H1 (cell line): ENCODE measurements around the gene CPLX1. TPM values are rescaled to one million over a fixed set of nuclear protein-coding genes. Genes with fewer than 3 reads are reported as not detected.

Experiments used
- CTCF ChIA-PET: fragments of 300-600 bp; sonication (Branson Sonifier 250); formaldehyde crosslinking; loops from one replicate; lab custom pipeline; 2021; ENCODE audit not compliant: partially characterized antibody; lab: Charles Lee
- POLR2A ChIA-PET: fragments of 300-600 bp; sonication (Branson Sonifier 250); formaldehyde crosslinking; loops from one replicate; lab custom pipeline; 2021; ENCODE audit warnings: inconsistent platforms; ENCODE audit not compliant: partially characterized antibody; lab: Charles Lee
- DNase-seq, 2 experiments: peaks; one replicate each; pipeline versions ENCODE4 v3.0.0 to v3.0.0-alpha.2; 2010 to 2022; ENCODE audit warnings: low spot score in 2 of 2, low read depth in 1 of 2, mixed read lengths in 1 of 2
- FAIRE-seq: peaks from 2 replicates; lab custom pipeline; 2011; peaks lifted over from hg19 to GRCh38; lab: Jason Lieb, UNC
- H2AFZ ChIP-seq: 2 replicates; pipeline ENCODE4 v1.8.1; 2012; ENCODE audit warnings: low read length, inconsistent platforms
- H2AK5ac ChIP-seq: 2 replicates; pipeline ENCODE4 v1.6.1; 2013; ENCODE audit warnings: low read depth, low read length
- H2BK120ac ChIP-seq: replicated peaks from 2 replicates; pipeline ENCODE3; 2013; ENCODE audit warnings: low read depth, low read length, inconsistent platforms
- H2BK12ac ChIP-seq: 2 replicates; pipeline ENCODE4 v1.6.1; 2013; ENCODE audit warnings: low read depth, low read length
- H2BK15ac ChIP-seq: 2 replicates; pipeline ENCODE4 v1.6.1; 2013; ENCODE audit warnings: low read length
- H2BK20ac ChIP-seq: 2 replicates; pipeline ENCODE4 v1.6.1; 2013; ENCODE audit warnings: low read length
- H2BK5ac ChIP-seq: 2 replicates; pipeline ENCODE4 v1.6.1; 2013; ENCODE audit warnings: low read depth, low read length
- H3K14ac ChIP-seq: 2 replicates; pipeline ENCODE4 v1.6.1; 2013; ENCODE audit warnings: inconsistent platforms; ENCODE audit not compliant: insufficient read length
- H3K18ac ChIP-seq: 2 replicates; pipeline ENCODE4 v1.6.1; 2013; ENCODE audit warnings: low read length; ENCODE audit errors: extremely low read depth
- H3K23ac ChIP-seq: 2 replicates; pipeline ENCODE4 v1.6.1; 2013; ENCODE audit warnings: inconsistent platforms; ENCODE audit not compliant: insufficient read length
- H3K23me2 ChIP-seq: 2 replicates; pipeline ENCODE4 v1.6.1; 2013; ENCODE audit warnings: low read depth, low read length
- H3K27ac ChIP-seq: 2 replicates; pipeline ENCODE4 v1.6.1; 2011; ENCODE audit warnings: low read depth, low read length, inconsistent platforms
- H3K27me3 ChIP-seq, 4 experiments: replicated peaks in 1 of 4; 1 replicate in 1 of 4; 2 replicates in 3 of 4; pipeline versions ENCODE4 v1.6.1 to v1.8.1; 2011 to 2013; ENCODE audit warnings: low read length in 3 of 4, mild to moderate bottlenecking in 3 of 4, inconsistent platforms in 2 of 4, mixed read lengths in 2 of 4, moderate library complexity in 1 of 4; ENCODE audit not compliant: control insufficient read depth in 3 of 4, insufficient read depth in 3 of 4; ENCODE audit errors: extremely low read depth in 1 of 4
- H3K36me3 ChIP-seq, 4 experiments: 2 replicates each; pipeline versions ENCODE4 v1.6.1 to v1.8.1; 2011 to 2013; ENCODE audit warnings: mild to moderate bottlenecking in 4 of 4, low read length in 3 of 4, moderate library complexity in 2 of 4, control low read depth in 1 of 4, inconsistent platforms in 1 of 4; ENCODE audit not compliant: insufficient read depth in 4 of 4, control insufficient read depth in 2 of 4
- H3K4ac ChIP-seq: replicated peaks from 2 replicates; pipeline ENCODE3; 2013; ENCODE audit warnings: low read length, low read depth, mixed read lengths, inconsistent platforms; ENCODE audit not compliant: insufficient read length
- H3K4me1 ChIP-seq, 4 experiments: replicated peaks in 1 of 4; 1 replicate in 1 of 4; 2 replicates in 3 of 4; pipeline versions ENCODE4 v1.6.1 to v1.8.1; 2011 to 2013; ENCODE audit warnings: low read length in 3 of 4, inconsistent platforms in 2 of 4, mixed read lengths in 1 of 4; ENCODE audit not compliant: insufficient read depth in 4 of 4, control insufficient read depth in 3 of 4
- H3K4me2 ChIP-seq, 2 experiments: 2 replicates each; pipeline versions ENCODE4 v1.6.1 to v1.8.1; 2011 to 2013; ENCODE audit warnings: low read depth in 2 of 2, low read length in 2 of 2, control low read depth in 1 of 2, inconsistent platforms in 1 of 2, mild to moderate bottlenecking in 1 of 2; ENCODE audit not compliant: insufficient read depth in 1 of 2
- H3K4me3 ChIP-seq, 4 experiments: fragments of 200-600, 300-600 bp in 1 of 4; sonication (generic), shearing (Covaris generic), sonication (Bioruptor Twin) in 1 of 4; 2 replicates each; pipeline versions ENCODE4 v1.5.1 to v1.8.1; 2011 to 2016; ENCODE audit warnings: low read length in 4 of 4, low read depth in 3 of 4, control low read depth in 2 of 4, inconsistent platforms in 2 of 4, mild to moderate bottlenecking in 2 of 4, mixed read lengths in 1 of 4, moderate library complexity in 1 of 4; ENCODE audit not compliant: insufficient read depth in 2 of 4; ENCODE audit errors: extremely low read depth in 1 of 4
- H3K56ac ChIP-seq: replicated peaks from 2 replicates; pipeline ENCODE3; 2013; ENCODE audit warnings: low read depth, mild to moderate bottlenecking, mixed read lengths, low read length, inconsistent platforms; ENCODE audit not compliant: insufficient read length
- H3K79me1 ChIP-seq: 2 replicates; pipeline ENCODE4 v1.6.1; 2013; ENCODE audit warnings: low read depth, low read length, control low read depth
- H3K79me2 ChIP-seq, 2 experiments: 2 replicates each; pipeline versions ENCODE4 v1.6.1 to v1.8.1; 2012 to 2013; ENCODE audit warnings: low read length in 2 of 2, mild to moderate bottlenecking in 2 of 2, inconsistent platforms in 1 of 2; ENCODE audit not compliant: insufficient read depth in 2 of 2, control insufficient read depth in 1 of 2
- H3K9ac ChIP-seq, 4 experiments: replicated peaks in 1 of 4; 1 replicate in 1 of 4; 2 replicates in 3 of 4; pipeline versions ENCODE4 v1.6.1 to v1.8.1; 2011 to 2013; ENCODE audit warnings: low read depth in 3 of 4, low read length in 3 of 4, control low read depth in 2 of 4, mild to moderate bottlenecking in 2 of 4, moderate library complexity in 2 of 4, inconsistent platforms in 1 of 4; ENCODE audit errors: extremely low read depth in 1 of 4
- H3K9me3 ChIP-seq, 2 experiments: 2 replicates each; pipeline versions ENCODE4 v1.6.1 to v1.8.1; 2012 to 2013; ENCODE audit warnings: mild to moderate bottlenecking in 2 of 2, moderate library complexity in 2 of 2, control low read depth in 1 of 2, inconsistent platforms in 1 of 2, low read depth in 1 of 2, low read length in 1 of 2, mixed read lengths in 1 of 2; ENCODE audit not compliant: insufficient read depth in 2 of 2
- H4K20me1 ChIP-seq, 2 experiments: replicated peaks in 1 of 2; 2 replicates each; pipeline versions ENCODE3 to v1.8.1; 2011 to 2013; ENCODE audit warnings: inconsistent platforms in 2 of 2, low read length in 2 of 2, mild to moderate bottlenecking in 1 of 2; ENCODE audit not compliant: insufficient read depth in 2 of 2, control insufficient read depth in 1 of 2
- H4K5ac ChIP-seq: 2 replicates; pipeline ENCODE4 v1.6.1; 2013; ENCODE audit warnings: low read length, low read depth, mixed read lengths, inconsistent platforms; ENCODE audit not compliant: insufficient read length
- H4K8ac ChIP-seq: 2 replicates; pipeline ENCODE4 v1.8.0; 2013; ENCODE audit warnings: mild to moderate bottlenecking, moderate library complexity, low read length, inconsistent platforms; ENCODE audit not compliant: insufficient read depth; ENCODE audit errors: extremely low read depth
- H4K91ac ChIP-seq: replicated peaks from 2 replicates; pipeline ENCODE3; 2013; ENCODE audit warnings: low read length, mixed read lengths, inconsistent platforms; ENCODE audit not compliant: insufficient read length
- WGBS, 2 experiments: shearing (Covaris generic) in 1 of 2; methylation state at CpG; one replicate each; pipeline versions ENCODE4 v1.1.6 to v1.1.7; 2013 to 2015; ENCODE audit warnings: low lambda C conversion rate in 2 of 2, mixed read lengths in 2 of 2, inconsistent platforms in 1 of 2, low coverage in 1 of 2, missing lambda C conversion rate in 1 of 2; ENCODE audit not compliant: insufficient replicate concordance in 2 of 2, insufficient coverage in 1 of 2, insufficient read length in 1 of 2; ENCODE audit errors: extremely low coverage in 1 of 2, missing lambda C conversion rate in 1 of 2; 5-methylcytosine and 5-hydroxymethylcytosine counted together
- polyA plus RNA-seq, 7 experiments: library from polyadenylated mRNA; depleted of rRNA in 3 of 7; stranded (reverse) in 5 of 7; unstranded in 2 of 7; fragments of >200 nt in 5 of 7; fragments of 200-250 nt in 2 of 7; gene quantifications; 1 replicate in 5 of 7; 2 replicates in 1 of 7; 4 replicates in 1 of 7; pipeline versions ENCODE4 v1.2.1 to v1.2.3, GENCODE V29; 2011 to 2013; ENCODE audit warnings: missing spikeins in 2 of 7, mixed read lengths in 2 of 7
- total RNA-seq: library from RNA; stranded (reverse); fragmentation: NEBNext Ultra II Directional; extraction: Animal tissue kit (Norgen Biotek cat#: 25700); gene quantifications from 2 replicates; pipeline ENCODE4 v1.2.1, GENCODE V29; 2021

Gene CPLX1
- total and polyA plus RNA-seq, 2 of the 8 experiments (the other 6 are each of a cell fraction or from before 2014, with no cell fraction given), result 0.32 to 0.56 TPM

DNA sequence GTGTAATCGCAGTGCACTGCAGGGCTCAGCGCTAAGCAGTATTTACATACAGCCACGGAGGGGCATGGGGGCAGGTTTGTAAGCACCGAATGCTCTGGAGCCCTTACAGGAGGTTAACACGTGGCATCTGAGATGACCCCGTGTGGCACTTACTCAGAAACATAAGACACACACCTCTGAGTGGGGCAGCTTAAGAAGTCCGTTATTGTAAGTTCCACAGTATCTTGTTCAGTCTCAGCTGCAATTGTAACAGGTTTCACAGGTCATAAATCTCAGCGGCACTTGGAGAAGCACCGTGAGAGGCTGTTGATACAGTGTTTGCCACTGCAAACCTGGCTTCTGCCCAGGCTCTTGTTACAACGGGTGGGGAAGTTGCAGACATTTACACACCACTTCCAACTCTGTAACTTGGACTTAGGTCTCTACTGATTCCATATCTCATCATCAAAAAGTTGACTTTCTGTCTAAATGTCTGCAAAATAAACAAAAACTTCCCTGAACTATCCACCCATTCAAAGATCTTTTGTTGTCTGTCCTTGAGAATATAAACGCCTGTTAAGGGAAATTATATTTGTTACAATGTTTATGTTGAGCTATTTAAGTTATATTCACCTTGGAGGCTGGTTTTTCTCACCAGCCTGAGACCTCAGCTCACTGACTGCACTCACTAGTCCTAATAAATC, 10.3 kb downstream of the CPLX1 start:
- CTCF ChIA-PET, result interaction anchor here (1.3 to 3.6 kb wide), 4 partner anchors 8 to 74 kb away, joined by 3 to 13 read pairs (median 12); no protein-coding TSS in a partner anchor
- no peaks in the 10 kb centered on the region for H3K79me1 ChIP-seq
- FAIRE-seq, result no peak
- WGBS, 2 experiments, result 79% methylated on average over 11 of the region's 11 CpGs; no CpG with 5 or more reads in 1 of the 2 experiments
- no peak overlapping the region for H3K27ac ChIP-seq
- H2BK120ac ChIP-seq, result no peak overlapping the region
- H3K9ac ChIP-seq, result no peak overlapping the region
- no peak overlapping the region for H3K4me3 ChIP-seq
- H3K18ac ChIP-seq, result no peak overlapping the region
- POLR2A ChIA-PET, result no interaction called here
- DNase-seq, result no peak
- no peak overlapping the region for H3K4me2 ChIP-seq
- no peak overlapping the region for H2BK20ac ChIP-seq
- H4K5ac ChIP-seq, result no peak overlapping the region
- peaks cover 2% of the 10 kb centered on the region in 2 experiments for H4K20me1 ChIP-seq
- H3K27me3 ChIP-seq, result peaks cover 7 to 73% (median 43%) of the 10 kb centered on the region in 4 experiments
- H2AFZ ChIP-seq, result no peak overlapping the region
- H3K36me3 ChIP-seq, result no peaks in the 10 kb centered on the region
- no peak overlapping the region for H4K8ac ChIP-seq
- H2BK5ac ChIP-seq, result no peak overlapping the region
- no peak overlapping the region for H3K14ac ChIP-seq
- no peak overlapping the region for H4K91ac ChIP-seq
- no peak overlapping the region for H3K4ac ChIP-seq
- no peaks in the 10 kb centered on the region for H3K4me1 ChIP-seq
- no peak overlapping the region for H2BK12ac ChIP-seq
- H3K79me2 ChIP-seq, result no peaks in the 10 kb centered on the region
- no peak overlapping the region for H3K23ac ChIP-seq
- H3K23me2 ChIP-seq, result no peaks in the 10 kb centered on the region
- H3K56ac ChIP-seq, result no peak overlapping the region
- no peak overlapping the region for H2BK15ac ChIP-seq
- no peaks in the 10 kb centered on the region for H3K9me3 ChIP-seq
- H2AK5ac ChIP-seq, result no peak overlapping the region
